WTC11 (cell line): ENCODE measurements around the gene SNCAIP. TPM values are rescaled to one million over a fixed set of nuclear protein-coding genes. Genes with fewer than 3 reads are reported as not detected.

Source experiments
- ATAC-seq: fragments of 200-7000 bp; cut with Tn5 transposase; 2 replicates; pipeline ENCODE4 v1.10.0; 2021; ENCODE audit warnings: mild to moderate bottlenecking, moderate library complexity
- CTCF ChIA-PET: fragments of 300-600 bp; sonication (Branson Sonifier 250); formaldehyde crosslinking; loops from one replicate; lab custom pipeline; 2021; ENCODE audit warnings: antibody characterized with exemption; lab: Charles Lee
- POLR2A ChIA-PET: fragments of 350-600 bp; sonication (Branson Sonifier 250); formaldehyde crosslinking; loops from one replicate; lab custom pipeline; 2021; ENCODE audit warnings: antibody characterized with exemption; lab: Charles Lee
- DNase-seq: peaks from one replicate; pipeline ENCODE4 v3.0.0; 2021; ENCODE audit warnings: low spot score
- H3K27ac Mint-ChIP-seq: 2 replicates; pipeline ENCODE4 v1.8.0; 2021; ENCODE audit warnings: mixed read lengths
- H3K27me3 Mint-ChIP-seq: 2 replicates; pipeline ENCODE4 v1.8.0; 2021; ENCODE audit warnings: low read depth, mild to moderate bottlenecking, moderate library complexity, mixed read lengths
- H3K36me3 Mint-ChIP-seq: 2 replicates; pipeline ENCODE4 v1.8.0; 2021; ENCODE audit warnings: mixed read lengths
- H3K4me1 Mint-ChIP-seq: 2 replicates; pipeline ENCODE4 v1.8.0; 2022; ENCODE audit warnings: mixed read lengths
- H3K4me3 Mint-ChIP-seq: 2 replicates; pipeline ENCODE4 v1.8.0; 2021; ENCODE audit warnings: mild to moderate bottlenecking, moderate library complexity, mixed read lengths
- H3K9me3 Mint-ChIP-seq: 2 replicates; pipeline ENCODE4 v1.8.0; 2021; ENCODE audit warnings: mixed read lengths
- AR ChIP-seq: fragments of 250-450 bp; sonication (Bioruptor Pico); IDR thresholded peaks from 2 replicates; pipeline ENCODE4 v1.9.0; 2021; ENCODE audit warnings: mild to moderate bottlenecking
- ATF1 ChIP-seq: sonication (generic); formaldehyde crosslinking; IDR thresholded peaks from 2 replicates; pipeline ENCODE4 v1.8.1; 2023; ENCODE audit warnings: mild to moderate bottlenecking, moderate library complexity, missing genetic modification reagents
- CBFB ChIP-seq: sonication (generic); formaldehyde crosslinking; IDR thresholded peaks from 2 replicates; pipeline ENCODE4 v1.8.1; 2022; ENCODE audit warnings: mild to moderate bottlenecking, low read depth, missing genetic modification reagents
- CREM ChIP-seq: sonication (generic); formaldehyde crosslinking; IDR thresholded peaks from 2 replicates; pipeline ENCODE4 v1.8.1; 2022; ENCODE audit warnings: mild to moderate bottlenecking, missing genetic modification reagents, moderate library complexity
- ETV6 ChIP-seq: sonication (generic); formaldehyde crosslinking; IDR thresholded peaks from 2 replicates; pipeline ENCODE4 v1.8.1; 2022; ENCODE audit warnings: mild to moderate bottlenecking, missing genetic modification reagents
- FOXJ3 ChIP-seq: sonication (generic); formaldehyde crosslinking; IDR thresholded peaks from 2 replicates; pipeline ENCODE4 v1.9.0; 2021; ENCODE audit warnings: missing genetic modification reagents, mild to moderate bottlenecking, borderline replicate concordance
- FOXK1 ChIP-seq: sonication (generic); formaldehyde crosslinking; IDR thresholded peaks from 2 replicates; pipeline ENCODE4 v1.8.0; 2022; ENCODE audit warnings: mild to moderate bottlenecking, moderate library complexity, missing genetic modification reagents
- JAZF1 ChIP-seq: fragments of 250-450 bp; sonication (Bioruptor Pico); IDR thresholded peaks from 2 replicates; pipeline ENCODE4 v1.9.0; 2021; ENCODE audit warnings: moderate library complexity, mild to moderate bottlenecking, inconsistent platforms
- OVOL2 ChIP-seq: fragments of 250-450 bp; sonication (Bioruptor Pico); IDR thresholded peaks from 2 replicates; pipeline ENCODE4 v1.9.0; 2021; ENCODE audit warnings: mild to moderate bottlenecking, borderline replicate concordance
- SP1 ChIP-seq: sonication (generic); formaldehyde crosslinking; conservative IDR thresholded peaks from 2 replicates; pipeline ENCODE4 v1.8.1; 2022; ENCODE audit warnings: missing genetic modification reagents
- TEAD1 ChIP-seq: sonication (generic); formaldehyde crosslinking; IDR thresholded peaks from 2 replicates; pipeline ENCODE4 v1.8.0; 2022; ENCODE audit warnings: mild to moderate bottlenecking, missing genetic modification reagents
- ZNF263 ChIP-seq: sonication (generic); formaldehyde crosslinking; IDR thresholded peaks from 2 replicates; pipeline ENCODE4 v1.8.1; 2022; ENCODE audit warnings: low read depth, mild to moderate bottlenecking, moderate library complexity, missing genetic modification reagents
- ZNF416 ChIP-seq: fragments of 250-450 bp; sonication (Bioruptor Pico); IDR thresholded peaks from 2 replicates; pipeline ENCODE4 v1.9.0; 2021; ENCODE audit warnings: mild to moderate bottlenecking, inconsistent platforms
- total RNA-seq: library from RNA; stranded (reverse); gene quantifications from 3 replicates; pipeline ENCODE4 v1.2.3, GENCODE V29; 2021
- TF ChIP-seq, protein P1 (sequence below): fragments of 200-600 bp; IDR thresholded peaks from 2 replicates; pipeline ENCODE4 v1.8.0; 2022; ENCODE audit warnings: antibody characterized with exemption
- TF ChIP-seq, protein P2 (sequence below): sonication (generic); formaldehyde crosslinking; IDR thresholded peaks from 2 replicates; pipeline ENCODE4 v1.8.1; 2022; ENCODE audit warnings: mild to moderate bottlenecking, missing genetic modification reagents, moderate library complexity, borderline replicate concordance
- TF ChIP-seq, protein P3 (sequence below): sonication (generic); formaldehyde crosslinking; IDR thresholded peaks from 2 replicates; pipeline ENCODE4 v1.8.1; 2023; ENCODE audit warnings: mild to moderate bottlenecking, missing genetic modification reagents
- TF ChIP-seq, protein P4 (sequence below): sonication (generic); formaldehyde crosslinking; IDR thresholded peaks from 2 replicates; pipeline ENCODE4 v1.8.1; 2022; ENCODE audit warnings: low read depth, mild to moderate bottlenecking, moderate library complexity, missing genetic modification reagents, borderline replicate concordance
- TF ChIP-seq, protein P5 (sequence below): fragments of 250-450 bp; sonication (Bioruptor Pico); IDR thresholded peaks from 2 replicates; pipeline ENCODE4 v2.1.2; 2022; ENCODE audit warnings: mild to moderate bottlenecking, moderate library complexity

Gene SNCAIP
- total RNA-seq, 1 experiment from 2014 or later: 10.0 TPM

- DNase-seq (no peak), ATAC-seq (peak; percentile 68)
- Mint-ChIP-seq H3K36me3 (peaks cover 5% of the 10 kb centered on the region; the same call in 1 of the 2 replicates), H3K4me1 (peaks cover 38% of the 10 kb centered on the region), H3K27me3 (no peaks in the 10 kb centered on the region; the same call in 1 of the 2 replicates), H3K9me3 (peaks cover 12% of the 10 kb centered on the region), H3K4me3 (no peak overlapping the region), H3K27ac (no peak overlapping the region)
- TF ChIP-seq SP1 (CRISPR knock-in tag): no peak
- no peak for TF ChIP-seq ATF1
- no peak for TF ChIP-seq ZNF263 (CRISPR knock-in tag)
- no peak for TF ChIP-seq ETV6
- TF ChIP-seq FOXK1 (CRISPR knock-in tag): no peak
- TF ChIP-seq ZNF416 (CRISPR knock-in tag): no peak
- TF ChIP-seq CREM (CRISPR knock-in tag): no peak
- TF ChIP-seq CBFB (CRISPR knock-in tag): no peak
- TF ChIP-seq AR (CRISPR knock-in tag): no peak
- TF ChIP-seq, protein P1, sequence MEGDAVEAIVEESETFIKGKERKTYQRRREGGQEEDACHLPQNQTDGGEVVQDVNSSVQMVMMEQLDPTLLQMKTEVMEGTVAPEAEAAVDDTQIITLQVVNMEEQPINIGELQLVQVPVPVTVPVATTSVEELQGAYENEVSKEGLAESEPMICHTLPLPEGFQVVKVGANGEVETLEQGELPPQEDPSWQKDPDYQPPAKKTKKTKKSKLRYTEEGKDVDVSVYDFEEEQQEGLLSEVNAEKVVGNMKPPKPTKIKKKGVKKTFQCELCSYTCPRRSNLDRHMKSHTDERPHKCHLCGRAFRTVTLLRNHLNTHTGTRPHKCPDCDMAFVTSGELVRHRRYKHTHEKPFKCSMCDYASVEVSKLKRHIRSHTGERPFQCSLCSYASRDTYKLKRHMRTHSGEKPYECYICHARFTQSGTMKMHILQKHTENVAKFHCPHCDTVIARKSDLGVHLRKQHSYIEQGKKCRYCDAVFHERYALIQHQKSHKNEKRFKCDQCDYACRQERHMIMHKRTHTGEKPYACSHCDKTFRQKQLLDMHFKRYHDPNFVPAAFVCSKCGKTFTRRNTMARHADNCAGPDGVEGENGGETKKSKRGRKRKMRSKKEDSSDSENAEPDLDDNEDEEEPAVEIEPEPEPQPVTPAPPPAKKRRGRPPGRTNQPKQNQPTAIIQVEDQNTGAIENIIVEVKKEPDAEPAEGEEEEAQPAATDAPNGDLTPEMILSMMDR: no peak
- TF ChIP-seq, protein P2, sequence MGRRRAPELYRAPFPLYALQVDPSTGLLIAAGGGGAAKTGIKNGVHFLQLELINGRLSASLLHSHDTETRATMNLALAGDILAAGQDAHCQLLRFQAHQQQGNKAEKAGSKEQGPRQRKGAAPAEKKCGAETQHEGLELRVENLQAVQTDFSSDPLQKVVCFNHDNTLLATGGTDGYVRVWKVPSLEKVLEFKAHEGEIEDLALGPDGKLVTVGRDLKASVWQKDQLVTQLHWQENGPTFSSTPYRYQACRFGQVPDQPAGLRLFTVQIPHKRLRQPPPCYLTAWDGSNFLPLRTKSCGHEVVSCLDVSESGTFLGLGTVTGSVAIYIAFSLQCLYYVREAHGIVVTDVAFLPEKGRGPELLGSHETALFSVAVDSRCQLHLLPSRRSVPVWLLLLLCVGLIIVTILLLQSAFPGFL: no peak
- no peak for TF ChIP-seq FOXJ3
- no peak for TF ChIP-seq TEAD1 (CRISPR knock-in tag)
- no peak for TF ChIP-seq OVOL2 (CRISPR knock-in tag)
- TF ChIP-seq, protein P3, sequence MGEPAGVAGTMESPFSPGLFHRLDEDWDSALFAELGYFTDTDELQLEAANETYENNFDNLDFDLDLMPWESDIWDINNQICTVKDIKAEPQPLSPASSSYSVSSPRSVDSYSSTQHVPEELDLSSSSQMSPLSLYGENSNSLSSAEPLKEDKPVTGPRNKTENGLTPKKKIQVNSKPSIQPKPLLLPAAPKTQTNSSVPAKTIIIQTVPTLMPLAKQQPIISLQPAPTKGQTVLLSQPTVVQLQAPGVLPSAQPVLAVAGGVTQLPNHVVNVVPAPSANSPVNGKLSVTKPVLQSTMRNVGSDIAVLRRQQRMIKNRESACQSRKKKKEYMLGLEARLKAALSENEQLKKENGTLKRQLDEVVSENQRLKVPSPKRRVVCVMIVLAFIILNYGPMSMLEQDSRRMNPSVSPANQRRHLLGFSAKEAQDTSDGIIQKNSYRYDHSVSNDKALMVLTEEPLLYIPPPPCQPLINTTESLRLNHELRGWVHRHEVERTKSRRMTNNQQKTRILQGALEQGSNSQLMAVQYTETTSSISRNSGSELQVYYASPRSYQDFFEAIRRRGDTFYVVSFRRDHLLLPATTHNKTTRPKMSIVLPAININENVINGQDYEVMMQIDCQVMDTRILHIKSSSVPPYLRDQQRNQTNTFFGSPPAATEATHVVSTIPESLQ (CRISPR knock-in tag): no peak
- TF ChIP-seq, protein P4, sequence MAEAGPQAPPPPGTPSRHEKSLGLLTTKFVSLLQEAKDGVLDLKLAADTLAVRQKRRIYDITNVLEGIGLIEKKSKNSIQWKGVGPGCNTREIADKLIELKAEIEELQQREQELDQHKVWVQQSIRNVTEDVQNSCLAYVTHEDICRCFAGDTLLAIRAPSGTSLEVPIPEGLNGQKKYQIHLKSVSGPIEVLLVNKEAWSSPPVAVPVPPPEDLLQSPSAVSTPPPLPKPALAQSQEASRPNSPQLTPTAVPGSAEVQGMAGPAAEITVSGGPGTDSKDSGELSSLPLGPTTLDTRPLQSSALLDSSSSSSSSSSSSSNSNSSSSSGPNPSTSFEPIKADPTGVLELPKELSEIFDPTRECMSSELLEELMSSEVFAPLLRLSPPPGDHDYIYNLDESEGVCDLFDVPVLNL (CRISPR knock-in tag): no peak
- TF ChIP-seq, protein P5, sequence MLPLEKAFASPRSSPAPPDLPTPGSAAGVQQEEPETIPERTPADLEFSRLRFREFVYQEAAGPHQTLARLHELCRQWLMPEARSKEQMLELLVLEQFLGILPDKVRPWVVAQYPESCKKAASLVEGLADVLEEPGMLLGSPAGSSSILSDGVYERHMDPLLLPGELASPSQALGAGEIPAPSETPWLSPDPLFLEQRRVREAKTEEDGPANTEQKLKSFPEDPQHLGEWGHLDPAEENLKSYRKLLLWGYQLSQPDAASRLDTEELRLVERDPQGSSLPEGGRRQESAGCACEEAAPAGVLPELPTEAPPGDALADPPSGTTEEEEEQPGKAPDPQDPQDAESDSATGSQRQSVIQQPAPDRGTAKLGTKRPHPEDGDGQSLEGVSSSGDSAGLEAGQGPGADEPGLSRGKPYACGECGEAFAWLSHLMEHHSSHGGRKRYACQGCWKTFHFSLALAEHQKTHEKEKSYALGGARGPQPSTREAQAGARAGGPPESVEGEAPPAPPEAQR (CRISPR knock-in tag): no peak
- TF ChIP-seq JAZF1 (CRISPR knock-in tag): no peak
- ChIA-PET POLR2A (no interaction called here), CTCF (interaction anchor here (0.7 kb wide), 1 partner anchor 1715 kb away, joined by 4 read pairs; no protein-coding TSS in a partner anchor)
These were observed 20.8 kb upstream of the SNCAIP start for GRCh38 chr5:122291000-122291901.
